NT2/D1 (cell line): ENCODE measurements around the gene FOXK1.

Experiments
- DNase-seq: peaks from one replicate; pipeline ENCODE4 v3.0.0-alpha.2; 2011; ENCODE audit warnings: low read depth, low spot score
- H3K27me3 ChIP-seq: 2 replicates; pipeline ENCODE4 v1.6.0; 2011; ENCODE audit warnings: mild to moderate bottlenecking; ENCODE audit not compliant: insufficient read length, insufficient read depth
- H3K36me3 ChIP-seq: 2 replicates; pipeline ENCODE4 v1.6.1; 2011; ENCODE audit warnings: mild to moderate bottlenecking, low read length, mixed read lengths; ENCODE audit not compliant: insufficient read depth, insufficient read length
- H3K4me1 ChIP-seq: 2 replicates; pipeline ENCODE4 v1.5.1; 2011; ENCODE audit not compliant: insufficient read depth, insufficient read length
- H3K4me3 ChIP-seq: 2 replicates; pipeline ENCODE4 v1.5.1; 2011; ENCODE audit warnings: low read depth; ENCODE audit not compliant: insufficient read length
- H3K9ac ChIP-seq: 2 replicates; pipeline ENCODE4 v1.6.0; 2011; ENCODE audit warnings: low read depth; ENCODE audit not compliant: insufficient read length
- H3K9me3 ChIP-seq: 2 replicates; pipeline ENCODE4 v1.5.1; 2011; ENCODE audit warnings: mild to moderate bottlenecking, low read length; ENCODE audit not compliant: insufficient read depth
- SUZ12 ChIP-seq: IDR thresholded peaks from 2 replicates; pipeline ENCODE4 v1.6.1; 2011; ENCODE audit not compliant: insufficient read length, insufficient read depth; ENCODE audit errors: extremely low read depth
- YY1 ChIP-seq: IDR thresholded peaks from 2 replicates; pipeline ENCODE4 v1.6.1; 2011; ENCODE audit not compliant: insufficient read length, insufficient read depth
- ZNF274 ChIP-seq: IDR thresholded peaks from 2 replicates; pipeline ENCODE4 v1.6.1; 2011; ENCODE audit warnings: mild to moderate bottlenecking, low read depth, low read length

The FOXK1 gene

GRCh38 chr7:4759211-4759610, 77.1 kb downstream of the FOXK1 start:
- H3K4me1 ChIP-seq: no peaks in the 10 kb centered on the region
- peaks cover 96% of the 10 kb centered on the region for H3K36me3 ChIP-seq
- H3K27me3 ChIP-seq: no peaks in the 10 kb centered on the region
- no peak overlapping the region for H3K9ac ChIP-seq
- TF ChIP-seq ZNF274 (no peak), YY1 (no peak), SUZ12 (no peak)
- DNase-seq: no peak
- H3K9me3 ChIP-seq: no peaks in the 10 kb centered on the region
- H3K4me3 ChIP-seq: no peak overlapping the region

- DNase-seq: no peak
- no peaks in the 10 kb centered on the region for H3K9me3 ChIP-seq
- no peaks in the 10 kb centered on the region for H3K27me3 ChIP-seq
- TF ChIP-seq YY1 (no peak), SUZ12 (no peak), ZNF274 (no peak)
- no peak overlapping the region for H3K9ac ChIP-seq
- peaks cover 96% of the 10 kb centered on the region for H3K36me3 ChIP-seq
- no peaks in the 10 kb centered on the region for H3K4me1 ChIP-seq
- H3K4me3 ChIP-seq: no peak overlapping the region
These were observed 78.9 kb downstream of the FOXK1 start for GRCh38 chr7:4760952-4761351.

GRCh38 chr7:4762121-4763055, 80.3 kb downstream of the FOXK1 start:
- no peak overlapping the region for H3K9ac ChIP-seq
- H3K9me3 ChIP-seq: no peaks in the 10 kb centered on the region
- H3K36me3 ChIP-seq: peaks cover 96% of the 10 kb centered on the region
- DNase-seq: no peak
- H3K4me1 ChIP-seq: no peaks in the 10 kb centered on the region
- TF ChIP-seq YY1 (no peak), SUZ12 (no peak), ZNF274 (no peak)
- H3K4me3 ChIP-seq: no peak overlapping the region
- H3K27me3 ChIP-seq: no peaks in the 10 kb centered on the region

GRCh38 chr7:4763091-4763793, 81.1 kb downstream of the FOXK1 start:
- peaks cover 89% of the 10 kb centered on the region for H3K36me3 ChIP-seq
- H3K9ac ChIP-seq: no peak overlapping the region
- H3K4me1 ChIP-seq: no peaks in the 10 kb centered on the region
- no peak for DNase-seq
- no peaks in the 10 kb centered on the region for H3K9me3 ChIP-seq
- no peak overlapping the region for H3K4me3 ChIP-seq
- TF ChIP-seq SUZ12: no peak
- no peak for TF ChIP-seq YY1
- no peak for TF ChIP-seq ZNF274
- no peaks in the 10 kb centered on the region for H3K27me3 ChIP-seq

- no peak overlapping the region for H3K9ac ChIP-seq
- H3K4me1 ChIP-seq: no peaks in the 10 kb centered on the region
- H3K9me3 ChIP-seq: no peaks in the 10 kb centered on the region
- TF ChIP-seq YY1: no peak
- no peak for TF ChIP-seq ZNF274
- no peak for TF ChIP-seq SUZ12
- no peak overlapping the region for H3K4me3 ChIP-seq
- H3K36me3 ChIP-seq: peaks cover 88% of the 10 kb centered on the region
- no peaks in the 10 kb centered on the region for H3K27me3 ChIP-seq
- no peak for DNase-seq
These were observed 81.7 kb downstream of the FOXK1 start for GRCh38 chr7:4763794-4764185.

GRCh38 chr7:4764402-4765007, 82.4 kb downstream of the FOXK1 start:
- no peak overlapping the region for H3K4me3 ChIP-seq
- DNase-seq: no peak
- peaks cover 80% of the 10 kb centered on the region for H3K36me3 ChIP-seq
- no peak for TF ChIP-seq ZNF274
- no peak for TF ChIP-seq SUZ12
- no peak for TF ChIP-seq YY1
- H3K9ac ChIP-seq: no peak overlapping the region
- no peaks in the 10 kb centered on the region for H3K4me1 ChIP-seq
- H3K9me3 ChIP-seq: no peaks in the 10 kb centered on the region
- no peaks in the 10 kb centered on the region for H3K27me3 ChIP-seq
